ENCODE measurements around the gene PHAX. TPM values are rescaled to one million over a fixed set of nuclear protein-coding genes. Genes with fewer than 3 reads are reported as not detected.
"Not testable (repeated sequence)": the region's sequence is repeated elsewhere in the genome, so short reads cannot be mapped to it uniquely, and the experiment has no call there.

PHAX gene
- total RNA-seq, 1 donor from 2014 or later = 56.9 TPM

DNA sequence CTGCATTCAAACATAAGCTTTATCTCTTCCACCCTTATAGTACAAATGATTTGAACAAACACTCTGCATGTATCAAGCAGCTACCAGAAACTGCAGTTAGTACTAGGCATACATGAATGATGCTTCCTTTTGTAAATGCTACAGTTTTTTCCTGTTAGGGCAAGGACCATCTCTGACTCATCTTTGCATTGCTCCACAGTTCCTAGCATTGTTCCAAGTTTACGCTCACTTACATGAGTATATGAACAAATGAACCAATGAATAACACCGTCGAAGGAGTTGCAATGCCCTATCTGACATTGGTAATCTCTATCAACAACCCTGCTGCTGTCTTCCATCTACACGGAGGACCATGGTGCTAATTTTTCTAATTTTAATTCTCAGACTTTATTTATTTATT lies 3.6 kb upstream of the PHAX start:
- H3K27me3 ChIP-seq (ENCODE audit: control insufficient read depth, insufficient read depth, low read length) = no peaks in the 10 kb centered on the region
- H3K4me3 ChIP-seq (ENCODE audit: low read depth, low read length) = no peak overlapping the region
- H3K36me3 ChIP-seq (ENCODE audit: control insufficient read depth, insufficient read depth, low read length) = peaks cover 2% of the 10 kb centered on the region
- peak; percentile 100 for DNase-seq (ENCODE audit: low read depth)
- FAIRE-seq = no peak
- TF ChIP-seq, protein P1, sequence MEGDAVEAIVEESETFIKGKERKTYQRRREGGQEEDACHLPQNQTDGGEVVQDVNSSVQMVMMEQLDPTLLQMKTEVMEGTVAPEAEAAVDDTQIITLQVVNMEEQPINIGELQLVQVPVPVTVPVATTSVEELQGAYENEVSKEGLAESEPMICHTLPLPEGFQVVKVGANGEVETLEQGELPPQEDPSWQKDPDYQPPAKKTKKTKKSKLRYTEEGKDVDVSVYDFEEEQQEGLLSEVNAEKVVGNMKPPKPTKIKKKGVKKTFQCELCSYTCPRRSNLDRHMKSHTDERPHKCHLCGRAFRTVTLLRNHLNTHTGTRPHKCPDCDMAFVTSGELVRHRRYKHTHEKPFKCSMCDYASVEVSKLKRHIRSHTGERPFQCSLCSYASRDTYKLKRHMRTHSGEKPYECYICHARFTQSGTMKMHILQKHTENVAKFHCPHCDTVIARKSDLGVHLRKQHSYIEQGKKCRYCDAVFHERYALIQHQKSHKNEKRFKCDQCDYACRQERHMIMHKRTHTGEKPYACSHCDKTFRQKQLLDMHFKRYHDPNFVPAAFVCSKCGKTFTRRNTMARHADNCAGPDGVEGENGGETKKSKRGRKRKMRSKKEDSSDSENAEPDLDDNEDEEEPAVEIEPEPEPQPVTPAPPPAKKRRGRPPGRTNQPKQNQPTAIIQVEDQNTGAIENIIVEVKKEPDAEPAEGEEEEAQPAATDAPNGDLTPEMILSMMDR (IDR thresholded peaks at IDR 0.05; ENCODE audit: insufficient read depth, low read length, severe bottlenecking) = no peak

DNA sequence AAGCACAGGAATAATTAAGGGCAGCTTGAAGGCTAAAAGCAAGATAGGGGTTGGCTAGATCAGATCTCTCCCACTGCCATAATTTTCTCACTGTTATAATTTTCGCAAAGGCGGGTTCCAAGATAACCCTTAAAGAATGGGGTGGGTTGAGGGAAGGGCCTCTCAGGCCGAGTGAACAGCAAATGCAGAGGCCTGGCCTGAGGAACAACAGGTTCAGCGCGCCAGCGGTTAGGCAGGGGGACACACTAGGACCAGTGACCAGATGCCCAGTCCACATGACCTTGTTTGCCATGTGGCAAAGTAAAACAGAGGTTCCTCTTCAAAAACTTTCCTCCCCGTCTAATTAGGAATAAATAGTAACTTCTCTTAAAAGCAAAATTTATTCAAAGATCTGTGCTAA lies 1.2 kb upstream of the PHAX start:
- TF ChIP-seq, protein P1 (IDR thresholded peaks at IDR 0.05; ENCODE audit: insufficient read depth, low read length, severe bottlenecking) = no peak
- no peaks in the 10 kb centered on the region for H3K27me3 ChIP-seq (ENCODE audit: control insufficient read depth, insufficient read depth, low read length)
- FAIRE-seq = no peak
- peaks cover 3% of the 10 kb centered on the region for H3K36me3 ChIP-seq (ENCODE audit: control insufficient read depth, insufficient read depth, low read length)
- H3K4me3 ChIP-seq (ENCODE audit: low read depth, low read length) = no peak overlapping the region
- DNase-seq (ENCODE audit: low read depth) = no peak

DNA sequence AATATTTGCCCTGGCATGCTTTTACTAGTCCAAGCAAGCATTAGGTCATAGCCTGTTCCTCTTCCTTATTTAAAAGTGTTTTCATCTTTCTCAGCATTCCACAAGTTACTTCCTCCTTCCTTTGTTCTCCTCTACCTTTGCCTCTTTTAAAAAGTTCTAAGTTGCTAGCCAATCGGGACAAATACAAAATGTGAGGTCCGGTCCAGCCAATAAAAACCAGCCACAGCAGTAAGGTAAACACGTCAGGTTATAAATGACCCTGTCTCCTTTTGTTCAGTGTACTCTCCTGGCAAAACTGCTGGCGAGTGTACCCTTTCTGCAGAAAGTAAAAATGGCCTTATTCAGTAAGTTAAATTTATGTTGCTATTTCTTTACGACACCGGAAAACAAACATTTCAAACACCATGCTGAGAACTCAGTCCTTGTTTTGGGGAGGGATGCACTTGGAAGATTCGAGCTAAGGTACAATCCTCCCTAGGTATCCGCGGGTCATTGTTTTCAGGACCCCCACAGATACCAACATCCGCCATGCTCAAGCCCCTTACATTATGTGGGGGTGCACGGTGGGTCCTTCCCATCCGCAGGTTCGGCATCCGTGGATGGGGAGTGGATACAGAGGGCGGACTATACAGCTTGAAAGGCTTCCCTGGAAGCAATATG lies 646 bp upstream of the PHAX start:
- H3K36me3 ChIP-seq (ENCODE audit: control insufficient read depth, insufficient read depth, low read length); H3K27me3 ChIP-seq (ENCODE audit: control insufficient read depth, insufficient read depth, low read length); FAIRE-seq: not testable (repeated sequence)
- DNase-seq (ENCODE audit: low read depth) = peak; percentile 77
- peak overlapping the region; percentile 96 for H3K4me3 ChIP-seq (ENCODE audit: low read depth, low read length)

DNA sequence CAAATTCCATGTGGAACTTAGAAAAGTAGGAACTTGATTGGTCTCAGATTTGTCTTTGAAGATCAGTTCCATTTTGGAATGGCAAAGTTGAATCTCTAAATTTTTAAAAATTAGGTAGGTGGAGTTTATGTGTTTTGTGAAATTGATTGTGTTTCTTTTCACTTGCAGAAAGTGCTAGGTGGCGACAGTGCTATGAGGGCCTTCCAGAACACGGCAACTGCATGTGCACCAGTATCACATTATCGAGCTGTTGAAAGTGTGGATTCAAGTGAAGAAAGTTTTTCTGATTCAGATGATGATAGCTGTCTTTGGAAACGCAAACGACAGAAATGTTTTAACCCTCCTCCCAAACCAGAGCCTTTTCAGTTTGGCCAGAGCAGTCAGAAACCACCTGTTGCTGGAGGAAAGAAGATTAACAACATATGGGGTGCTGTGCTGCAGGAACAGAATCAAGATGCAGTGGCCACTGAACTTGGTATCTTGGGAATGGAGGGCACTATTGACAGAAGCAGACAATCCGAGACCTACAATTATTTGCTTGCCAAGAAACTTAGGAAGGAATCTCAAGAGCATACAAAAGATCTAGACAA lies 2.8 kb downstream of the PHAX start:
- TF ChIP-seq, protein P1 (IDR thresholded peaks at IDR 0.05; ENCODE audit: insufficient read depth, low read length, severe bottlenecking) = no peak
- FAIRE-seq (peak; percentile 64), DNase-seq (ENCODE audit: low read depth) (no peak)
- Histone ChIP-seq H3K4me3 (ENCODE audit: low read depth, low read length) (no peak overlapping the region), H3K27me3 (ENCODE audit: control insufficient read depth, insufficient read depth, low read length) (no peaks in the 10 kb centered on the region), H3K36me3 (ENCODE audit: control insufficient read depth, insufficient read depth, low read length) (peaks cover 4% of the 10 kb centered on the region)

DNA sequence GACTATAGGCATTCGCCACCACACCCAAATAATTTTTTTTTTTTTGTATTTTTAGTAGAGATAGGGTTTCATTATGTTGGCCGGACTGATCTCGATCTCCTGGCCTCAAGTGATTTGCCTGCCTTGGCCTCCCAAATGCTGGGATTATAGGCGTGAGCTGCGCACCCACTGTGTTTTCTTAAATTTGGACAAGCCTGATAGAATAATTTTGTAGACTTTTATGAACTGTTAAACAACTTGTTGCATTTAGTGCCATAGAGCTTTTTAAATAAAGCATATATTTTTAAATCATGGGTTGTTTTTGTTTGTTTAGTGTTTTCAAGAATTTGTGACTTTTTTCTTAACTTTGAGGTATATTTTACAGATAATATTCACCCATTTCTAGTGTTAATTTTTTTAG lies 4.8 kb downstream of the PHAX start:
- Histone ChIP-seq H3K4me3 (ENCODE audit: low read depth, low read length) (no peak overlapping the region), H3K36me3 (ENCODE audit: control insufficient read depth, insufficient read depth, low read length) (peaks cover 5% of the 10 kb centered on the region), H3K27me3 (ENCODE audit: control insufficient read depth, insufficient read depth, low read length) (no peaks in the 10 kb centered on the region)
- FAIRE-seq (no peak), DNase-seq (ENCODE audit: low read depth) (no peak)
- TF ChIP-seq, protein P1 (IDR thresholded peaks at IDR 0.05; ENCODE audit: insufficient read depth, low read length, severe bottlenecking) = no peak

DNA sequence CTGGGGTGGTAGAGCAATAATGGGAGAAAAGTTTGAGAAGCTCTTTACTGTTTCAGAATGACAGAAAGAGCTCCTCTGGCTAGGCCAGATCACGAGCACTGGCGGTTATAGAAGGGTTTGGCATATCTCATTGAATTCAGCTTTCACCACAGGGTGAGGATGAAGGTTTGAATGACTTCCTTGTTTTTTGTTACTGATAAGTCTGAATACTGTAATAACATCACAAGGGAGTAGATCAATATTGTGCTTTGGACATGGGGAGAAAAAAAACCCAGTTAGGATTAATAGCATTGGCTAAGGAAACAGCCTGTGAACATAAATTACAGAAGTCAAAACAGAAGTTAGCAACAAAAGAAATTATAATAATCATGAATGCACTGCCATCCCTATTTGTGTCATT lies 9.4 kb downstream of the PHAX start:
- Histone ChIP-seq H3K4me3 (ENCODE audit: low read depth, low read length) (no peak overlapping the region), H3K27me3 (ENCODE audit: control insufficient read depth, insufficient read depth, low read length) (no peaks in the 10 kb centered on the region), H3K36me3 (ENCODE audit: control insufficient read depth, insufficient read depth, low read length) (peaks cover 2% of the 10 kb centered on the region)
- FAIRE-seq (no peak), DNase-seq (ENCODE audit: low read depth) (no peak)
- TF ChIP-seq, protein P1 (IDR thresholded peaks at IDR 0.05; ENCODE audit: insufficient read depth, low read length, severe bottlenecking) = no peak
